Fibroblast of lung (primary cell): ENCODE data around the gene SAPCD1. TPM values are rescaled to one million over a fixed set of nuclear protein-coding genes. Genes with fewer than 3 reads are reported as not detected.

Source experiments
- DNase-seq, 2 donors: peaks; one replicate each; pipeline versions ENCODE4 v3.0.0 to v3.0.0-alpha.2; 2010; ENCODE audit warnings: low read depth in 2 of 2
- H2AFZ ChIP-seq: 2 replicates; pipeline ENCODE4 v1.5.1; 2012; ENCODE audit warnings: low read length, control low read depth, inconsistent platforms
- H3K27ac ChIP-seq: 2 replicates; pipeline ENCODE4 v1.5.1; 2011; ENCODE audit warnings: low read length, control low read depth; ENCODE audit not compliant: insufficient read depth
- H3K27me3 ChIP-seq: 2 replicates; pipeline ENCODE4 v1.5.1; 2011; ENCODE audit warnings: mild to moderate bottlenecking, low read length; ENCODE audit not compliant: control insufficient read depth, insufficient read depth
- H3K36me3 ChIP-seq: 2 replicates; pipeline ENCODE4 v1.5.1; 2011; ENCODE audit warnings: low read length; ENCODE audit not compliant: control insufficient read depth, insufficient read depth
- H3K4me1 ChIP-seq: 2 replicates; pipeline ENCODE4 v1.5.1; 2011; ENCODE audit warnings: low read length; ENCODE audit not compliant: control insufficient read depth, insufficient read depth; ENCODE audit errors: extremely low read depth
- H3K4me2 ChIP-seq: 2 replicates; pipeline ENCODE4 v1.5.1; 2011; ENCODE audit warnings: low read length, control low read depth; ENCODE audit not compliant: insufficient read depth; ENCODE audit errors: extremely low read depth
- H3K4me3 ChIP-seq, 4 experiments: fragments of 200-600 bp in 1 of 4; sonication (generic) in 1 of 4; replicated peaks in 1 of 4; 2 replicates each; pipeline ENCODE4 v1.5.1; 2011 to 2016; ENCODE audit warnings: low read length in 4 of 4, low read depth in 3 of 4, mild to moderate bottlenecking in 3 of 4, control low read depth in 2 of 4, inconsistent platforms in 1 of 4, mixed read lengths in 1 of 4; ENCODE audit not compliant: insufficient read depth in 1 of 4; ENCODE audit errors: control extremely low read depth in 1 of 4
- H3K79me2 ChIP-seq: 2 replicates; pipeline ENCODE4 v1.5.1; 2012; ENCODE audit warnings: mild to moderate bottlenecking, low read length, inconsistent platforms; ENCODE audit not compliant: control insufficient read depth, insufficient read depth
- H3K9ac ChIP-seq: 2 replicates; pipeline ENCODE4 v1.5.1; 2011; ENCODE audit warnings: mild to moderate bottlenecking, low read length, control low read depth; ENCODE audit not compliant: insufficient read depth
- H3K9me3 ChIP-seq: 2 replicates; pipeline ENCODE4 v1.5.1; 2012; ENCODE audit warnings: low read depth, low read length; ENCODE audit not compliant: control insufficient read depth, insufficient read depth
- H4K20me1 ChIP-seq: 2 replicates; pipeline ENCODE4 v1.5.1; 2011; ENCODE audit warnings: low read length; ENCODE audit not compliant: control insufficient read depth, insufficient read depth; ENCODE audit errors: extremely low read depth
- EZH2 ChIP-seq: IDR thresholded peaks from 2 replicates; pipeline ENCODE4 v1.5.1; 2012; ENCODE audit warnings: low read length, control low read depth, mild to moderate bottlenecking; ENCODE audit errors: missing control alignments
- polyA plus RNA-seq, 2 donors: library from polyadenylated mRNA; depleted of rRNA in 1 of 2; stranded (reverse) in 1 of 2; unstranded in 1 of 2; fragments of >200 nt; gene quantifications; 2 replicates each; pipeline ENCODE4 v1.2.1, GENCODE V29; 2011 to 2012; ENCODE audit warnings: missing spikeins in 1 of 2
- total RNA-seq: library from RNA; depleted of rRNA; stranded (reverse); fragments of >200 nt; gene quantifications from 2 replicates; pipeline ENCODE4 v1.2.1, GENCODE V29; 2014
- TF ChIP-seq, protein P1 (sequence below), 2 donors: IDR thresholded peaks in 1 of 2; conservative IDR thresholded peaks in 1 of 2; 1 replicate in 1 of 2; 2 replicates in 1 of 2; pipeline ENCODE4 v1.5.1; 2011 to 2012; ENCODE audit warnings: low read length in 2 of 2, control low read depth in 1 of 2, inconsistent platforms in 1 of 2, low read depth in 1 of 2, mild to moderate bottlenecking in 1 of 2

Gene SAPCD1
- total and polyA plus RNA-seq, 2 donors (not counting 1 experiment from before 2014, with no cell fraction given), result 0.50 to 1.3 TPM

- Histone ChIP-seq H2AFZ (peak within 1 kb of the TSS; percentile 63), H3K4me3 (peak within 1 kb of the TSS; percentile 89 to 99 (median 97)), H3K36me3 (peaks cover 18% of the 10 kb centered on the region), H3K4me1 (peaks cover 32% of the 10 kb centered on the region), H3K4me2 (peak within 1 kb of the TSS; percentile 98), H3K9ac (peak within 1 kb of the TSS; percentile 77), H4K20me1 (no peaks in the 10 kb centered on the region), H3K9me3 (no peaks in the 10 kb centered on the region), H3K79me2 (peaks cover 52% of the 10 kb centered on the region), H3K27ac (peak within 1 kb of the TSS; percentile 88), H3K27me3 (no peaks in the 10 kb centered on the region)
- TF ChIP-seq, protein P1, sequence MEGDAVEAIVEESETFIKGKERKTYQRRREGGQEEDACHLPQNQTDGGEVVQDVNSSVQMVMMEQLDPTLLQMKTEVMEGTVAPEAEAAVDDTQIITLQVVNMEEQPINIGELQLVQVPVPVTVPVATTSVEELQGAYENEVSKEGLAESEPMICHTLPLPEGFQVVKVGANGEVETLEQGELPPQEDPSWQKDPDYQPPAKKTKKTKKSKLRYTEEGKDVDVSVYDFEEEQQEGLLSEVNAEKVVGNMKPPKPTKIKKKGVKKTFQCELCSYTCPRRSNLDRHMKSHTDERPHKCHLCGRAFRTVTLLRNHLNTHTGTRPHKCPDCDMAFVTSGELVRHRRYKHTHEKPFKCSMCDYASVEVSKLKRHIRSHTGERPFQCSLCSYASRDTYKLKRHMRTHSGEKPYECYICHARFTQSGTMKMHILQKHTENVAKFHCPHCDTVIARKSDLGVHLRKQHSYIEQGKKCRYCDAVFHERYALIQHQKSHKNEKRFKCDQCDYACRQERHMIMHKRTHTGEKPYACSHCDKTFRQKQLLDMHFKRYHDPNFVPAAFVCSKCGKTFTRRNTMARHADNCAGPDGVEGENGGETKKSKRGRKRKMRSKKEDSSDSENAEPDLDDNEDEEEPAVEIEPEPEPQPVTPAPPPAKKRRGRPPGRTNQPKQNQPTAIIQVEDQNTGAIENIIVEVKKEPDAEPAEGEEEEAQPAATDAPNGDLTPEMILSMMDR (conservative IDR thresholded peaks at IDR 0.05 in 1 of 2, IDR thresholded peaks at IDR 0.05 in 1 of 2; ENCODE audit: low read depth in 1 of 2, low read length in 2 of 2), result no peak
- no peak for TF ChIP-seq EZH2
- peak; percentile 79 to 83 for DNase-seq
These were observed 26.3 kb upstream of the SAPCD1 start, which contains the start of gene CLIC1 for GRCh38 chr6:31736021-31736767. Gene CLIC1, minus strand, starts transcription at chr6:31736530. Its CDS starts 230 bp downstream, at chr6:31736300.

DNA sequence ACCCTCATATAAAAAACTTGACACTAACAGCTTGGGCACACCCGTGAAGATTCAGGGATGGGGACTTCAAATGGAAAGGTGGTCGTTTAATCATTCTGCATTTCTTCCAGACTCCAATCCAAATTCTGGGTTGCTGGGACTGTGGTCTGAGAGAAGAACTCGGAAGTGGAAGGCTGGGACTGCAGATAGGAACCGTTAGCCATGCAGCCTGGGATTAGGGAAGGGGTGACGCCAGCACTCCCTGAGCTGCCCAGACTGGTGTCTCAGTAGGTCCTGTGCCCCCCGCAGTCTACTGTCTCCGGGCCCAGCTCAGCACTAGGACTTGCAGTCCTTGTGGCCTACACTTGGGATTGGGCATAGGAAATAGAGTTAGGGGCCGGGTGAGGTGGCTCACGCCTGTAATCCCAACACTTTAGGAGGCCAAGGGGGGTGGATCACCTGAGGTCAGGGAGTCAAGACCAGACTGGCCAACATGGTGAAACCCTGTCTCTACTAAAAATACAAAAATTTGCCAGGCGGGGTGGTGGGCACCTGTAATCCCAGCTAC is 25.6 kb upstream of the SAPCD1 start:
- Histone ChIP-seq H2AFZ (peak overlapping the region; percentile 41), H3K27ac (peak overlapping the region; percentile 88), H3K9me3 (no peaks in the 10 kb centered on the region), H4K20me1 (no peaks in the 10 kb centered on the region), H3K9ac (peak overlapping the region; percentile 77), H3K79me2 (peaks cover 52% of the 10 kb centered on the region), H3K4me1 (peaks cover 32% of the 10 kb centered on the region), H3K4me2 (peak overlapping the region; percentile 98), H3K27me3 (no peaks in the 10 kb centered on the region), H3K36me3 (peaks cover 15% of the 10 kb centered on the region), H3K4me3 (peak overlapping the region; percentile 89 to 99 (median 97))
- TF ChIP-seq, protein P1 (conservative IDR thresholded peaks at IDR 0.05 in 1 of 2, IDR thresholded peaks at IDR 0.05 in 1 of 2; ENCODE audit: low read depth in 1 of 2, low read length in 2 of 2), result no peak
- no peak for TF ChIP-seq EZH2
- no peak for DNase-seq

- peak overlapping the region; percentile 79 for H3K27ac ChIP-seq
- peak in 1 of 2 donors; percentile 65 for DNase-seq
- H2AFZ ChIP-seq, result no peak overlapping the region
- no peaks in the 10 kb centered on the region for H3K9me3 ChIP-seq
- peak overlapping the region; percentile 49 for H3K4me2 ChIP-seq
- TF ChIP-seq, protein P1 (conservative IDR thresholded peaks at IDR 0.05 in 1 of 2, IDR thresholded peaks at IDR 0.05 in 1 of 2; ENCODE audit: low read depth in 1 of 2, low read length in 2 of 2), result no peak
- TF ChIP-seq EZH2, result no peak
- peaks cover 31% of the 10 kb centered on the region for H3K4me1 ChIP-seq
- peaks cover 9% of the 10 kb centered on the region for H3K36me3 ChIP-seq
- no peak overlapping the region for H3K9ac ChIP-seq
- H3K4me3 ChIP-seq, result peak overlapping the region in 1 of 4 experiments; percentile 19
- no peaks in the 10 kb centered on the region for H4K20me1 ChIP-seq
- peaks cover 48% of the 10 kb centered on the region for H3K79me2 ChIP-seq
- H3K27me3 ChIP-seq, result no peaks in the 10 kb centered on the region
These were observed 25.0 kb upstream of the SAPCD1 start for GRCh38 chr6:31737315-31737990.
